HG03135 (cell line): Measurements from ENCODE around the gene GNG12.

Source experiments
- ATAC-seq: cut with Tn5 transposase; IDR thresholded peaks from one replicate; pipeline ENCODE4 v1.9.1; 2021; ENCODE audit warnings: mild to moderate bottlenecking, moderate library complexity; ENCODE audit not compliant: unreplicated experiment

Gene GNG12

GRCh38 chr1:67713057-67713846, 120.0 kb downstream of the GNG12 start:
- ATAC-seq: no peak

- ATAC-seq: no peak
These were observed 121.4 kb downstream of the GNG12 start for GRCh38 chr1:67711855-67712212.

GRCh38 chr1:67711158-67711854, 122.0 kb downstream of the GNG12 start:
- no peak for ATAC-seq

- ATAC-seq: no peak
These were observed 122.8 kb downstream of the GNG12 start for GRCh38 chr1:67710417-67710816.

GRCh38 chr1:67708606-67709005, 124.7 kb downstream of the GNG12 start:
- no peak for ATAC-seq

- no peak for ATAC-seq
These were observed 127.4 kb downstream of the GNG12 start for GRCh38 chr1:67705735-67706453.

GRCh38 chr1:67704351-67704750, 128.9 kb downstream of the GNG12 start:
- no peak for ATAC-seq

- ATAC-seq: no peak
These were observed 131.4 kb downstream of the GNG12 start for GRCh38 chr1:67701876-67702275.

- no peak for ATAC-seq
These were observed 132.4 kb downstream of the GNG12 start for GRCh38 chr1:67700692-67701410.

GRCh38 chr1:67700220-67700619, 133.0 kb downstream of the GNG12 start:
- ATAC-seq: no peak

- ATAC-seq: no peak
These were observed 136.6 kb downstream of the GNG12 start for GRCh38 chr1:67696708-67697107.

GRCh38 chr1:67695963-67696362, 137.3 kb downstream of the GNG12 start:
- no peak for ATAC-seq

- no peak for ATAC-seq
These were observed 141.6 kb downstream of the GNG12 start for GRCh38 chr1:67691712-67692111.

GRCh38 chr1:67690411-67690810, 142.9 kb downstream of the GNG12 start:
- ATAC-seq: no peak

GRCh38 chr1:67690018-67690363, 143.3 kb downstream of the GNG12 start:
- no peak for ATAC-seq

GRCh38 chr1:67689267-67690017, 143.8 kb downstream of the GNG12 start:
- ATAC-seq: no peak

- no peak for ATAC-seq
These were observed 144.6 kb downstream of the GNG12 start for GRCh38 chr1:67688526-67689219.

- no peak for ATAC-seq
These were observed 145.6 kb downstream of the GNG12 start for GRCh38 chr1:67687649-67688048.

- no peak for ATAC-seq
These were observed 146.1 kb downstream of the GNG12 start for GRCh38 chr1:67687198-67687545.
